HepG2 (cell line): ENCODE results near the gene SPSB1. TPM values are rescaled to one million over a fixed set of nuclear protein-coding genes. Genes with fewer than 3 reads are reported as not detected.

Source experiments
- ATAC-seq: fragments of 200-7000 bp; cut with Tn5 transposase; 3 replicates; pipeline ENCODE4 v1.9.1; 2020; ENCODE audit warnings: mild to moderate bottlenecking, moderate library complexity
- BruUV-seq: library from RNA; stranded (reverse); fragments of 400-500 nt; replicated peaks from 2 replicates; lab custom pipeline; 2021; lab: Mats Ljungman, UMichigan
- CTCF ChIA-PET: fragments of 300-600 bp; formaldehyde crosslinking; extraction: SDS; loops from one replicate; lab custom pipeline; 2021; ENCODE audit warnings: low total read pairs, inconsistent platforms, low intra/inter-chr PET ratio; lab: Yijun Ruan, JAX
- POLR2A ChIA-PET: fragments of 350-600 bp; sonication (Branson Sonifier 250); formaldehyde crosslinking; loops from one replicate; lab custom pipeline; 2020; ENCODE audit warnings: antibody characterized with exemption, inconsistent platforms; lab: Yijun Ruan, JAX
- DNase-seq: peaks from one replicate; pipeline ENCODE4 v3.0.0-alpha.2; 2015; ENCODE audit warnings: low spot score
- FAIRE-seq: peaks from 3 replicates; lab custom pipeline; 2011; peaks lifted over from hg19 to GRCh38; lab: Jason Lieb, UNC
- H2AFZ ChIP-seq: one replicate; pipeline ENCODE4 v1.6.1; 2011; ENCODE audit warnings: low read length, inconsistent platforms
- H3K27ac ChIP-seq: fragments of 300-600 bp; 3 replicates; pipeline ENCODE4 v1.8.0; 2011; ENCODE audit warnings: mixed run types, mild to moderate bottlenecking, mixed read lengths, low read length, inconsistent platforms; ENCODE audit not compliant: insufficient read depth; ENCODE audit errors: extremely low read length
- H3K27me3 ChIP-seq, 2 experiments: fragments of 200-600 bp in 1 of 2; 2 replicates in 1 of 2; 3 replicates in 1 of 2; pipeline versions ENCODE4 v1.6.0 to v1.8.0; 2011; ENCODE audit warnings: low read length in 2 of 2, mild to moderate bottlenecking in 2 of 2, moderate library complexity in 2 of 2, inconsistent platforms in 1 of 2; ENCODE audit not compliant: insufficient read depth in 2 of 2, control insufficient read depth in 1 of 2
- H3K36me3 ChIP-seq, 2 experiments: fragments of 200-600 bp in 1 of 2; replicated peaks in 1 of 2; 2 replicates in 1 of 2; 3 replicates in 1 of 2; pipeline versions ENCODE4 v1.5.1 to v1.8.0; 2011; ENCODE audit warnings: low read length in 2 of 2, inconsistent platforms in 1 of 2; ENCODE audit not compliant: insufficient read depth in 2 of 2, control insufficient read depth in 1 of 2
- H3K4me1 ChIP-seq: 2 replicates; pipeline ENCODE4 v1.5.1; 2012; ENCODE audit warnings: low read length, inconsistent platforms; ENCODE audit not compliant: insufficient read depth
- H3K4me2 ChIP-seq: 2 replicates; pipeline ENCODE4 v1.6.0; 2011; ENCODE audit warnings: low read depth, low read length, inconsistent platforms
- H3K4me3 ChIP-seq, 3 experiments: fragments of 200-600 bp in 1 of 3; sonication (generic), shearing (Covaris generic) in 1 of 3; replicated peaks in 1 of 3; 2 replicates each; pipeline ENCODE4 v1.5.1; 2011 to 2016; ENCODE audit warnings: low read length in 3 of 3, inconsistent platforms in 2 of 3, low read depth in 2 of 3, mild to moderate bottlenecking in 2 of 3, control low read depth in 1 of 3, mixed read lengths in 1 of 3; ENCODE audit not compliant: insufficient read depth in 1 of 3
- H3K79me2 ChIP-seq: one replicate; pipeline ENCODE4 v1.6.1; 2011; ENCODE audit warnings: low read length, inconsistent platforms; ENCODE audit not compliant: insufficient read depth
- H3K9ac ChIP-seq: 2 replicates; pipeline ENCODE4 v1.6.0; 2011; ENCODE audit warnings: mild to moderate bottlenecking, low read depth, low read length, inconsistent platforms; ENCODE audit not compliant: insufficient read depth
- H3K9me3 ChIP-seq: 2 replicates; pipeline ENCODE4 v1.5.1; 2012; ENCODE audit warnings: mild to moderate bottlenecking, low read length
- H4K20me1 ChIP-seq: 2 replicates; pipeline ENCODE4 v1.6.0; 2011; ENCODE audit warnings: inconsistent platforms, mild to moderate bottlenecking, low read length, moderate library complexity; ENCODE audit not compliant: insufficient read depth
- HNRNPL ChIP-seq: fragments of 200-400 bp; formaldehyde crosslinking; IDR thresholded peaks from 2 replicates; pipeline ENCODE4 v1.6.1; 2017; ENCODE audit warnings: mild to moderate bottlenecking, low read depth, low read length
- NFE2L2 ChIP-seq: fragments of 150-350 bp; IDR thresholded peaks from 2 replicates; pipeline ENCODE4 v1.6.1; 2014; ENCODE audit warnings: low read length
- PPARG ChIP-seq: conservative IDR thresholded peaks from 2 replicates; pipeline ENCODE4 v1.6.1; 2016; ENCODE audit warnings: missing biosample characterization, missing genetic modification reagents
- REPIN1 ChIP-seq: sonication (generic); formaldehyde crosslinking; IDR thresholded peaks from 2 replicates; pipeline ENCODE4 v1.8.0; 2022; ENCODE audit warnings: missing genetic modification reagents, low read depth, mild to moderate bottlenecking, borderline replicate concordance
- ZBTB33 ChIP-seq: sonication (generic); formaldehyde crosslinking; IDR thresholded peaks from 2 replicates; pipeline ENCODE4 v1.4.0; 2020; ENCODE audit warnings: missing genetic modification reagents
- ZFP36L2 ChIP-seq: sonication (generic); formaldehyde crosslinking; IDR thresholded peaks from 2 replicates; pipeline ENCODE4 v1.4.0; 2020; ENCODE audit warnings: missing genetic modification reagents
- ZNF629 ChIP-seq: sonication (generic); formaldehyde crosslinking; conservative IDR thresholded peaks from 2 replicates; pipeline ENCODE4 v1.5.0; 2020; ENCODE audit warnings: missing genetic modification reagents
- WGBS: methylation state at CpG from one replicate; pipeline ENCODE4 v1.1.6; 2017; ENCODE audit warnings: low lambda C conversion rate; 5-methylcytosine and 5-hydroxymethylcytosine counted together
- in situ Hi-C: cut with HindIII; loops from 2 replicates; pipeline ENCODE4 v1.10.0; 2017; ENCODE audit warnings: low pct_unique_long_range_greater_than_20kb; ENCODE audit not compliant: extremely low pct_ligation_motif_present
- intact Hi-C: fragments of 100-400 bp; cut with micrococcal nuclease; formaldehyde crosslinking; loops from one replicate; pipeline ENCODE4 v1.10.0; 2022; ENCODE audit not compliant: unreplicated experiment
- polyA plus RNA-seq, 8 experiments: library from polyadenylated mRNA; depleted of rRNA in 3 of 8; stranded (reverse) in 7 of 8; unstranded in 1 of 8; fragments of >200 nt; fragmentation: Illumina TruSeq in 4 of 8; extraction: Trizol in 4 of 8; gene quantifications; 2 replicates each; pipeline versions ENCODE4 v1.2.1 to v1.2.3, GENCODE V29; 2011 to 2016; ENCODE audit warnings: low read depth in 4 of 8, missing spikeins in 1 of 8, mixed read lengths in 1 of 8; ENCODE audit not compliant: insufficient read depth in 1 of 8
- total RNA-seq, 5 experiments: library from RNA; depleted of rRNA; stranded (reverse); fragments of >200 nt; fragmentation: Illumina TruSeq; extraction: Trizol; gene quantifications; 2 replicates each; pipeline ENCODE4 v1.2.3, GENCODE V29; 2016; ENCODE audit warnings: low read depth in 1 of 5

The SPSB1 gene
- total and polyA plus RNA-seq, 2 of the 13 experiments (the other 11 are each of a cell fraction or from before 2014, with no cell fraction given) = 5.0 to 8.0 TPM

GRCh38 chr1:9315411-9316079, 22.9 kb downstream of the SPSB1 start:
- no peak for DNase-seq
- Histone ChIP-seq H3K4me2 (no peak overlapping the region), H3K9me3 (no peaks in the 10 kb centered on the region), H3K79me2 (no peaks in the 10 kb centered on the region), H4K20me1 (no peaks in the 10 kb centered on the region), H3K27me3 (no peaks in the 10 kb centered on the region), H3K27ac (no peak overlapping the region), H2AFZ (no peak overlapping the region), H3K9ac (no peak overlapping the region), H3K4me3 (no peak overlapping the region), H3K4me1 (no peaks in the 10 kb centered on the region; the same call in 1 of the 2 replicates), H3K36me3 (no peaks in the 10 kb centered on the region)
- TF ChIP-seq ZNF629 (CRISPR knock-in tag) = 0 out of 2 replicates have a peak, but pooled peaks have one; percentile 18
- no peak for TF ChIP-seq ZFP36L2 (CRISPR knock-in tag)
- no peak for TF ChIP-seq REPIN1
- TF ChIP-seq ZBTB33 (CRISPR knock-in tag) = peak; percentile 78; the same call in 1 of the 2 replicates
- peak; percentile 46; the same call in 1 of the 2 replicates for TF ChIP-seq NFE2L2
- 84% methylated on average over 19 of the region's 20 CpGs for WGBS
- BruUV-seq = no TSS peak
- ATAC-seq = no peak
- FAIRE-seq = no peak
- CTCF ChIA-PET = no interaction called here
- intact Hi-C loops (no loop called here), in situ Hi-C loops (no loop called here)
- POLR2A ChIA-PET = no interaction called here

GRCh38 chr1:9316080-9316444, 23.4 kb downstream of the SPSB1 start:
- no peaks in the 10 kb centered on the region for H4K20me1 ChIP-seq
- no peak overlapping the region for H3K27ac ChIP-seq
- H3K4me2 ChIP-seq = no peak overlapping the region
- no peak overlapping the region for H3K4me3 ChIP-seq
- H3K4me1 ChIP-seq = no peaks in the 10 kb centered on the region; the same call in 1 of the 2 replicates
- FAIRE-seq (no peak), DNase-seq (no peak), ATAC-seq (no peak)
- WGBS = 92% methylated on average over 5 of the region's 7 CpGs
- H2AFZ ChIP-seq = no peak overlapping the region
- POLR2A ChIA-PET = no interaction called here
- H3K36me3 ChIP-seq = no peaks in the 10 kb centered on the region
- TF ChIP-seq PPARG (CRISPR knock-in tag) (no peak), HNRNPL (0 out of 2 replicates have a peak, but pooled peaks have one; percentile 18)
- no peaks in the 10 kb centered on the region for H3K79me2 ChIP-seq
- CTCF ChIA-PET = no interaction called here
- H3K27me3 ChIP-seq = no peaks in the 10 kb centered on the region
- intact Hi-C loops = no loop called here
- in situ Hi-C loops = no loop called here
- H3K9me3 ChIP-seq = no peaks in the 10 kb centered on the region
- no TSS peak for BruUV-seq
- H3K9ac ChIP-seq = no peak overlapping the region
